NCI-H526 (cell line): ENCODE results near the gene ADIG.
A peak's percentile ranks its signal among the peaks of the same experiment; 100 is the strongest.
"Not testable (repeated sequence)": the region's sequence is repeated elsewhere in the genome, so short reads cannot be mapped to it uniquely, and the experiment has no call there.

Experiments
- DNase-seq, 2 experiments: peaks; one replicate each; lab custom pipeline; 2025; lab: John Stamatoyannopoulos, UW

The ADIG gene

DNA sequence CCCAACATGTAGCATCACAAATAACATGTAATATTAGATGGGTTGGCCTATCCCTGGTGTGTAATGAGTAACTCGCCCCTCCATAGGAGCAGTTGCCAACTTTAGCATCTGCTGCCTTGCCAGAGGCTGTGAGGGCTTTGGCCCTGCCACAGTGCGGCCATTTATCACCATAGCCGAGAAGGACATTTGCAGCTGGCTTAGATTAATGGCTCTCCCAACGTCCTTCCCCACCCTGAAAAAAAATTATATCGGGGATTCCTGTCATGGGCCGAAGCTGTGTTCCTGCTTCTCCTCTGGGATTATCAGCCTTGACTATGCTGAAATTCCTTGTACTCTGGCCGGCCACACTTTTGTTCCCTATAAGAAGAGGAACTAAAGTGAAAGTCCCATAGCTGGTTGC lies 7.6 kb upstream of the ADIG start:
- no peak for DNase-seq

DNA sequence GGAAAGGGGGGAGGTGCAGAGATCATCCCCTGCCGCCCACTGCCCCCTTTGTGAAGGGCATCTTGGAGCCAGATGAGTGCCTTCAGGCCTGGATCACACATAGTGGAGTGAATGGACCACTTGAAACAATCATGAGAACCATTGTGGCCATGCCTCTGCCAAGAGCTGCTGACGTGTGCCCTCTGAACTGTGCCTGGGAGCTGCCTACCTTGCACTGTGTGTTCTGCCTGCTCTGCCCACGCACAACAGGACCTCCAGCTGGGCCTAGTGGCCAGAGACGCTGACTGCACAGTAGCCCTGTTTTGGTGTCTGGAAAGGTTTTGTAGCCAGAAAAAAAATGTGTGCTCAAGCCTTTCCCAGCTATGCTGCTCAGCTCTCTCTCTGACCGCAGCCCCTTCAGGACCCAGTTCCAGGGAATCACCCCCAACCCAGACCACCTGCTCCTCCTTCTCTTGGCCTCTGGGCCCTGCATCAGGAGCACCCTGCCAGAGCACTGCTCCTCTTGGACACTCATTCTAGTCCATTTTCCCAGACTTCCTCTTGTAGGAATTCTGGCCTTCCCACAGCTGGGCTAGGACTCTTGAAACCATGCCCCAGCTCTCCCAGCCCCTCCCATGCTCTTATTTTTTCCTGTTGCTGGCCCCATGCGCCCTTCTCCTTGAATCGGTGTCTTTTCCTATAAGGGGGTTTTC lies 1.6 kb upstream of the ADIG start:
- no peak for DNase-seq

DNA sequence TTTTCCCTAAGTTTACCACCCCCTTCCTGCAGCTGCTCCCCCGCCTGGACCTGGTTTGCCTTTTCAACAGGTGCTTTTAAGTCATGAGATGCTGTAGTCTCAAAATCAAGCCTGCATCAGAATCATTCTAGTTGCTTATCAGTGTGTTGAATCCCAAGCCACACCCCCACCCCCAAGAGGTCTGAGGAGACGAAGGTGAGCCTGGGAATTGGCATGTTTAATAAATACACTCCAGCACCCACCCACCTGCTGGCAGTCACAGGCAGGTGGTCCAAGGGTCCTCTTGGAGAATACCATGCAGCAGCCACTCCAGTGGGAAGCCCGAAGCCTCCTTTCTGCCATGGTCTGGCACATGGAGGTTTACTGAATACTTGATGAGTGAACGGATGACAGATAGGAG lies 1.1 kb upstream of the ADIG start:
- DNase-seq, result no peak

DNA sequence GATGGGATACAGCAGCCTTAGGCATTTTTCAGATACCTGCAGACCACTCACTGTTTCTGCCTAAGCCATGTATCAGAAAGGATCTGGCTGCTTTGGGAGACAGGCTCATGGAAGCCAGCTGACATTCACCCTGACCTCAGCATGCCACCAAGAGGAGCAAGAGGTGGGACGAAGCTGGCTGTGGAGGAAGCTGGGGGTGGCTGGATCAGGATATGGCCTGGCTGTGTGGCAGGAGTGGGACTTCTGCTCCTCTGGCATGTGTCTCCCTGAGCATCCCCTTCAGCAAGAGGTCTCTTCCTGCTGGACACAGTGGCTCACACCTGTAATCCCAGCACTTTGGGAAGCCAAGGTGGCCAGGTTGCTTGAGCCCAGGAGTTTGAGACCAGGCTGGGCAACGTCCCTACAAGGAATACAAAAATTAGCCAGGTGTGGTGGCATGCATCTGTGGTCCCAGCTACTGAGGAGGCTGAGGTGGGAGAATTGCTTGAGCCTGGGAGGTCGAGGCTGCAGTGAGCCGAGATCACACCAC lies 897 bp downstream of the ADIG start:
- DNase-seq, result no peak

DNA sequence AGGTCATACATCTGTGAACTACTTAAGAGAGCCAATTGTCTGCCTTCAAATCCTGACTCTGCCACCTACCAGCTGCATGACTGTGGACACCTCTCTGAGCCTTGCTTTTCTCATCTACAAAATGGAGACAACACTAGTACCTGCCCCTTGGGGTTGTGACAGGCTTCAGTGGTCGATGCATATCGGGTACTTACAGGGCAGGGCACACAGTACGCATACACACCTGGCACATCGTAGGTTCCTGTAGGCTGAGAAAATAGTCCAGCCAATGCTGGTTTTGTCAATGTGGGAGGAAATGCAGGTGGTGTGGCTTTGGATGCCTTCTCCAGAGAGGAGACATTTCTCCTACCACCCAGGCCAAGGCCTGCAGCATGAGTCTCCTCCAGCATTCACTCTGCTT lies 2.3 kb downstream of the ADIG start:
- DNase-seq, result no peak

DNA sequence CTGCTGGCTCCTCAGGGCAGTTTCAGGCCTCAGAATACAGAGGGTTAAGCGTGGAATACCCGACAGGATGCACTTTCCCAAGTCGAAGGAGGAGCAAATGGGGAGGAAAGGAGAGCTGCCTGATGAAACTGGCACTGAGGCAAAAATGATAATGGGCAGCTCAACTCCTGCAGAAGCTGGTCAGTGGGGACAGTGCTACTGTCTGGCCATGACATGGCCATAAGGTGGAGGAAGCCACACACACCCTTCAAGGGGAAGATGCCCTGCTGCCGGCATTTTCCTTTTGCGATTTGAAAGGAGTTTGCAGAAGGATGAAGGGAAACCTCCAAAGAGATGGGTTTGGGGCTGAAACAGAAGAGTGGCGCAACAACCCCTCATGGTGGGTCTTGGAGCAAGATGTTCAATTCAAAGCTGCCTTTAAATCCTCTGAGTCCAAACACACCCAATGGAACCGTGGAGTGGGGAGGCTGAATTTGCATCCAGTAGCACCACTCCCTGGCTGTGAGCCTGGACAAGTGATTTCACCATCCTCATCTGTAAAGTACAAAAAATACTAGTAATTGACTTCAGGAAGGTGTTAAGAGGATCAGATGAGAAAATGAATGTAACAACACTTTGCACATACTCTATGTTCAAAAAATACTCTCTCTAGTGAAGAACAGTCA lies 3.2 kb downstream of the ADIG start:
- DNase-seq, result no peak

DNA sequence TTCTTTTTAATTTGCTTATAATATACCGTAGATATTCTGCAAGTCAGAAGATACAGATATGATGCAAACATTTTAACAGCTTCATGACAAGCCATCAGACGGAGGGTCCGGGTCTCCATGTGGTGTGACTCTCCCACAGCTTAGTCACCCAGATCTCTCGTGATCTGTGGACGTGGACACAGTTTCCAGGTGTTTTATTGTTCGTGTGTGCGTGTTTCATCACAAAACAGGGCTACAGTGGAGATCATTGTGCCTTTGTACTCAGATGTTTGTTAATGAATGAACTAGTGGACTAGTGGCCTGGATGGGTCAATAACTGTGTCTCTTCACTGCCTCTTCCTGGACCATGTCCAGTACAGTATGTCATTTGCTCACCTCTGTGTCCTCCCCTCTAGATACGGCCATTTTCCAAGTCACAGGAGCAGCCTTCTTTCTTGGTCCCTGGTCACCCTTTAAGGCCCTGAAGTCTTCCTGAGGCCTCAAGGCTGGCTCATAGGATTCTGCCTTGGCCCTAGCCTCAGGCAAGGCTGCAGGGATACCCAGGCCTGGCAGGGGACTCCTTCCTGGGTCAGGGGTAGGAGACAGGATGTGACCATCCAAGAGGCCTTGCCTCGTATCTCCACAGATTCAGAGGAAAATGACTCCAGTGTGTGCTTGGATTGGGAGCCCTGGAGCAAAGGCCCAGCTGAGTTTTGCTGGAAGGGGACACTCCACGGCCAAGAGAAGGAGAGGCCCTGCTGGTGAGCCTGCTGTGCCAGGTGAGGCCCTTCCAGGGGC lies 4.6 kb downstream of the ADIG start:
- no peak for DNase-seq

DNA sequence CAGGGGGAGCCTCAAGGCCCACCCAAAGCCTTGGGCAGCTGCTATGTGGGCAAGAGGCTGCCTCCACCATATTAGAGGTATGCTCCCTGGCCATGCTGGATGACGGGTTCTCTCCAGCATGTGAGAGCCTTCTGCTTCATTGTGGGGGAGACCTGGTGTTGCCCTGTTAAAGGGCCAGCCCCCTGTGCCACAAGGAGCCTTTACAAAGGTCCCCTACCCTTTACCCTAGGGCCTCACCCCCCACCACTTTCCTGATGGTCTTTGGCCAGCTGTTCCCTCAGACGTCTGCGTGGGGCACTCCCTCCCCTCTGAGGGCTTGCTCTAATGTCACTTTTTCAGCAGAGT lies 5.2 kb downstream of the ADIG start:
- DNase-seq, result no peak

DNA sequence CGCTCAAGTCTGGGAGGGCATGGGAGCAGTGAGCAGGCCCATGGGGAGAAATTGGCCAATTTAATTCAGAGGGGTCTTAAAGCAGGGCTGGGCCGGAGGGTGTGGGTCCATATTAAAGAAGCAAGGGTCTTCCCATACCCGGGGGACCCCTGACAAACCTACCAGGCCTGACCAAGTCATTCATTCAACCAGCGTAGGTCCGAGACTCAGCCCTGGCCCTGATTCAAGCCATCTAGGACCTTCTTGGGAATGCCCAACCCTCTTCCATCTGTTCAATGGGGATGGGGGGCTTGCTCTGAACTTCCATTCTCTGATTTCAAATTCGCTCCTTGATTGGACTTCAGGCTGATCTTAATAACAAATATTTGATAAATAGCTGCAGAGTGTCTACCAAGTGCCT lies 7.3 kb downstream of the ADIG start:
- DNase-seq, result no peak

DNA sequence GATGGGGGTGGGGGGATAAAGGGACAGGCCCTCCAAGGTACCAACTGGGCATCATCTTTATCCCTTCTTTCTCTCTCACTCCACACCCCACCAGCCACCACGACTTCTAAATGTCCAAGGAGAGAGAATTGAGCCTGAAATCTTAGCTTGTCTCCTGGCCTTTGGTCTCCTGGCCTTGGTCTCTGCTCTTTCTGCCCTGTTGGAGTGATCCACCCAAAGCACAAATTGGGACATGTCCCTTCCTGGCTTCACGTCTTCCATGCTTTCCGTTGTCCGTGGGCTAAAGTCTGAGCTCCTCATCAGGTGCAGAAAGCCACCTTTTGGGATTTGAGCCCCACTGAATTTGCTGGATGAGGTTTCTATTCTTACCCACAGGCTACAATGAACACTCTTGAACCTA lies 8.4 kb downstream of the ADIG start:
- DNase-seq, result no peak

DNA sequence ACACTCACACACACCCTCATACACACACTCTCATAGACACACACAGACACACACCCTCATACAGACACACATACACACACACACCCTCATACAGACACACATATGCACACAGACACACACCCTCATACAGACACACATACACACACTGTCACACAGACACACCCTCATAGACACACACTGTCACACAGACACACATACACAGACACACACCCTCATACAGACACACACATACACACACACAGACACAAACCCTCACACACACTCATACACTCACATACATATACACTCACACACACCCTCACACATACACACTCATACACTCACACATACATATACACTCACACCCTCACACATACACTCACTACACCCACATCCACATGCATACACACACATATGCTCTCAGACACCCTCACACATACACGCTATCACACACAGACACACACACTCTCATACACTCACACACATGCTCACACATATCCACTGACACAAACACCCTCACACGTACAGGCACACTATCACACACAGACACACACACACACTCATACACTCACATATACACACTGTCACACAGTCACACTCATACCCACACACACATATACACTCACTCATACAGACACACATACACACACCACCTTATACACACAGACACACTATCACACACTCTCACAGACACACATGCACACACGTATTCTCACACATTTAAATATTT lies 9.1 kb downstream of the ADIG start:
- no peak for DNase-seq

DNA sequence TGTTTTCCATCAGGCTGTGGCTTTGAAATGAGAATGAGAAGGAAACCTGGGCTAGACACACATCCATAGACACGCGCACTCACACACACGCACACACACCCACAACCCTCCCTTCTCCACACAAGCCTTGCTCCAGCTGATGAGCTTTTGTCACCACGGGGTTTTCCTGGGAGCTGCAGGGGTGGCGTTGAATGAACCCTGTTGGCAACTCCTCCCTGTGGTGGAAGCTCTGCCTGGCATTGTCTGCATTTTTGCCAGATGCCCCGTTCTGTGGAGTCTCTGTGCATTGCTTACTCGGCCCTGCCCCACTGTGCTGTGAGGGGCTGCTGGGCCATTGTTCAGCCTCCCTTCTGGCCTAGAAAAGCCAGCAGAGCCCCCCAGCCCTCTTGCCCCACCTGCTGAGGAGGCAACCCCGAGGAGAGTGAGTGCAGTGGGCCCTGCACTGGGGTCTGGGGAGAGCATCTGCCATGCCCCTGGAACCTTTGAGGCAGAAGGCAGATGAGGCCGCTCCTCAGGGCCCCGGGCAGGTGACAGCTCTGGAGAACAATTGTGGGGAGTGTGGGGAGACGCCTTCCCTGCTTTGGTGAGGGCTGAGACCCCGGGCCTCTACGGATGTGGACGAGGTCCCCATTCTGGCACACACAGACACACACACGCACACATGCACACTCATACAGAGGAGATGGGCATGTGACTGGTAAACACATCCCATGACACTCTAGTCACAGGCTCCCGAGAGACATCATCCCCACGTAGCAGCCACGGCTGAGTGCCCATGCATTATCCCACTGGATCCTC lies 9.9 kb downstream of the ADIG start:
- no peak for DNase-seq

DNA sequence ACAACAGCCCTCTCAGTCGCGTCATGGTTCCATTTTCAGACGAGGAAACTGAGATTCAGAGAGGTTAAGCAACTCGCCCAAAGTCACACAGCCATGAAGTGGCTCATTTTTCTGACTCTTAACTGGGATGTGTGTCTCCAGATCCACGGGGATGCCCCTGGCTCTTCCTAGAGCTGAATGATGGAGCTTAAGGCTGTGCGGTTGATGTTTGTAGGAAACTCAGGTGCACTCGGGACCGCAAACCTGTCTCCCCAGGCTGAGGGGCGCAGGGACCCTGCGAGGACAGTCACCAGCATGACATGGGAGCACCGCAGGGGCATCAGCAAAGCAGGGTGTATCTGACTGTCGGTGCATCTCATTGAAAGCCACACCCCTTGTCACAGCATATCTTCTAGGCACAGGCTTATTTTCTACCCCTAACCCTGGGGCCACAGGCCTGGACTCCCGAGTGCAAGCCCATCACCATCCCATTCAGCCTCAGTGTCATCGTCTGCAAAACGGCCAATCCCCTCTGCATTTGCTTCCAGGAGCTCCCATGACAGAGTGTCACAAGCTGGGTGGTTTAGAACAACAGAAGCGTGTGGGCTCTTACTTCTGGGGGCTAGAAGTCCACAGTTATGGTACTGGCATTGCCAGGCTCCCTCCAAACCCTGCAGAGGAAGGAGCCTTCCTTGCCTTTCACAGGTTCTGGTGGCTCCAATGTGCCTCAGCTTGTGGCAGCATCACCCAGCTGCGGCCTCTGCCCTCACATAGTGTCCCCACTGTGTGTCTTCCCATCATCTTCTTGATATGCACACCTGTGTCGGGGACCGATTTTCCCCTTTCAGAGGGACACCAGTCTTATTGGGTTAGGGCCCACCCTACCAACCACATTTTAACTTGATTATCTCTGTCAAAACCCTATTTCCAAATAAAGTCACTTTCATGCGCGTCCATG lies 10.7 kb downstream of the ADIG start:
- DNase-seq, result no peak

DNA sequence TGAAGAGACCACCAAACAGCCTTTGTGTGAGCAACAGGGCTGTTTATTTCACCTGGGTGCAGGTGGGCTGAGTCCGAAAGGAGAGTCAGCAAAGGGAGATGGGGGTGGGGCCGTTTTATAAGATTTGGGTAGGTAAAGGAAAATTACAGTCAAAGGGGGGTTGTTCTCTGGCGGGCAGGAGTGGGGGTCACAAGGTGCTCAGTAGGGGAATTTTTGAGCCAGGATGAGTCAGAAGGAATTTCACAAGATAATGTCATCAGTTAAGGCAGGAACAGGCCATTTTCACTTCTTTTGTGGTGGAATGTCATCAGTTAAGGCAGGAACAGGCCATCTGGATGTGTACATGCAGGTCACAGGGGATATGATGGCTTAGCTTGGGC lies 11.4 kb downstream of the ADIG start:
- DNase-seq, result not testable (repeated sequence)

DNA sequence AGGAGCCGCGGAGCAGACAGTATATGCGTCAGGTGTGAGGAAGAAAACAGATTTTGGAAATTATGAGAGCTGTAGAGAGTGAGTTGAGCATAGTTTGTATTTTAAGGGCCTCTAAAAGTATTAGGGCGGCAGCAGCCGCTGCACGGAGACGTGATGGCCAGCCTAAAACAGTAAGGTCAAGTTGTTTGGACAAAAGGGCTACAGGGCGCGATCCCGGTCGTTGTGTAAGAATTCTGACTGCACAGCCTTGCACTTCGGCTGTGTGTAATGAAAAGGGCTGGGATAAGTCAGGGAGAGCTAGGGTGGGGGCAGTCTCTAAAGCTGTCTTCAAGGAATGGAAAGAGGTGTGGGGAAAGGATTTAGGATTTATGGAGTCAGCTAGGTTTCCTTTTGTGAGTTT lies 13.3 kb downstream of the ADIG start:
- DNase-seq, result not testable (repeated sequence)

DNA sequence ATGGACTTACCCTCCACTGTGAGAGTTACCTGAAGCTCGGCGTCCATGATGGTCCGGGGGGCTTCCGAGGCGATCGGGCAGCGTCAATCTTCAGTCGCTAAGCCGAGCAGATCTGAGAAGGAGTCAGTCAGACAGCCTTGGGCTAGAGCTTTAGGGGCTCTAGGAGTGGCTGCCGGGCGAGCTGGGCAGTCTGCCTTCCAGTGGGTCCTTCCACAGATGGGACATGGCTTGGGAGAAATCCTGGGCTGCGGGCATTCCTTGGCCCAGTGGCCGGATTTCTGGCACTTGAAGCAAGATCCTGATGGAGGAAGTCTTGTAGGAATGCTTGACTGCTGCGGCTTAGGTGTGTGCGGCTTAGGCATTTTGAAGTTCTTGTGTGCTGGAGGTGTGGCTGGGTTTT lies 14.9 kb downstream of the ADIG start:
- DNase-seq, result not testable (repeated sequence)

DNA sequence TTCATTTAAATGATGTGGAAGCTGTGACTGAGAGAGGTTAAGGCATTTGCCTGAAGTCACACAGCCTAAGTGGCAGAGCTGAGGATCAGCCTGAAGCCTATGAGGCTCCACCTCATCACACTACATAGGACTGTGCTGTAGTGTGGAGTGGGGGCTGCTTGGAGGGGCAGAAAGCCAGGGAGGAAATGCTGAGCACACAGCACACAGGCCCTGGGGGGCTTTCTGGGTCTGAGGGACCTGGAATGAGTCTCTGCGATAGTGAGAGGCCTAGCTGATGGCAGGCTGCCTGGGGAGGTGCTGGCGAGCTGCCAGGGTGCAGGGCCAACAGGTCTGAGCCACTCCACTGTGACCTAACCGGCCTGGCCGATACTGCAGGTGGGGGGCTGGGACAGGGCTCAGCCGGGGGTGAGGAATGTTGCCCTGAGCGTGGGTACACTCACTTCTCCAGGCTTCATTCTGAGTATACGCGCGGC lies 18.4 kb downstream of the ADIG start:
- no peak for DNase-seq

DNA sequence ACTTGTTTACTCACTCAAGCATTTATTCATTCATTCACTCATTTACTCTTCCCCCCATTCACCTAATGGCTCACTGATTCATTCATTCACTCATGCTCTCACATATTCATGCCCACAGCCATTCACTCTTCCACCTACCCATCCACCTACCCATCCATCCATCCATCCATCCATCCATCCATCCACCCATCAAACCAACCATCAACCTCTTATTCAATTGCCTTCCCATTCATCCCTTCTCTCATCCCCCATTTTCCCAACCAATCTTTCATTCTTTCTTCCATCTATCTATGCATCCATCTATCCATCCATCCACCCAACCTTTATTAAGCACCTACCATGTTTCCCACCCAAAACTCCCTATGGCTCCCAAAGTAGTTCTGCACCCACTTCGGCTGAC lies 19.1 kb downstream of the ADIG start:
- DNase-seq, result no peak

DNA sequence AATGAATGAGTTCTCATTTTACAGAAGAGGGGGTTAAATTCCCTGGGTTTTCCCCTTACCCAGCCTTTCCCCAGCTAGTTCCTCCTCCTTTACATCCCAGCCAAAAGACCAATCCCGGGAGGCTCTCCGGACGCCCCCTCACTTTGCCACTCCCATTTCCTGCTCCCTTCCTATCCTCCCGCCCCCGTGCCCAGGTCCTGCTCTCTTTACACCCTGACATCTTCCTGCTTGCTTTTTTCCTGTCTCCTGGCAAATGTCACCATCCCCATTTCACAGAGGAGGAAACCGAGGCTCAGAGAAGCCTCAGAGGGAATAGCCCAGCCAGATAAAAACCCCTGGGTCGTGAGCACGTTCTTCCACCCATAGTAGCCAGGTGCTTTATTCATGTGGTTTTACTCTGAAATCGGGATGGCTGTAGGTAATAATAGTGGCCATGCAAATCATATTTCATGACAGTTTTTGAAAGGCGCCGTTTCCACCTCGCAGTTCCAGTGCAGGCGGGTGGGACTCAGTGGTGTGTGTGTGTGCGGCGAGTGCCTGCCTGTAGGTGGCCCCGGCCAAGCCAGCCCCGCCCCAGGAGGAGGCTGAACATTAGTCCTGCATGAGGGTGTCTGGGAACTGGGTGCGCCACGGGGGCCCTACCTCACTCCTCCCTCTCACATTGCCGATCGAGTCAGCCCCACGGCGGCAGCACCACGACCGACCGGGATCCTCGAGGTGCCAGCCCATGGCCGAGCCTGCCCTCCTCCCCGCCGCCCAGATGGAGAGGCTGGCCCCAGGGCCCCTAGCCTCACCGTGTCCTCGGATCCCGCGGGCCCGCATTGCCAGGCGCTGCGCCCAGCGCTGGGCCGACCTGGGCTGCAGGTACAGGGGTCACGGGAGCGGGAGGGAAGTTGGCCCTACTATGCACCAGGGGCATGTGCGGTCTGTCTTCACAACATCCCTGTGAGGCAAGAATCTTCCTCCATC lies 20.5 kb downstream of the ADIG start, which contains the start of gene ARHGAP40:
TSS of gene ARHGAP40 (plus strand) at position 594 of the 969 bp plus-strand sequence.
- peak; percentile 61 to 79 for DNase-seq
